Stimulated activated CD8-positive, alpha-beta memory T cell treated with anti-CD3 and anti-CD28 coated beads, Interleukin-15, amount 100 ng/mL, for 24 hours (primary cell): Measurements from ENCODE around the gene INPP4A.

Source experiments
- DNase-seq: peaks from one replicate; pipeline ENCODE4 v3.0.0-alpha.2; 2020; ENCODE audit warnings: low read depth

The INPP4A gene

GRCh38 chr2:98514879-98515249 is 70.2 kb downstream of the INPP4A start:
- no peak for DNase-seq

GRCh38 chr2:98515250-98515991 is 70.8 kb downstream of the INPP4A start:
- DNase-seq: no peak

- DNase-seq: no peak
Observed at GRCh38 chr2:98516571-98516970, 71.9 kb downstream of the INPP4A start.

- DNase-seq: no peak
Observed at GRCh38 chr2:98517636-98518035, 73.0 kb downstream of the INPP4A start.

GRCh38 chr2:98518101-98518500 is 73.4 kb downstream of the INPP4A start:
- DNase-seq: no peak

GRCh38 chr2:98519156-98519555 is 74.5 kb downstream of the INPP4A start:
- no peak for DNase-seq

- no peak for DNase-seq
Observed at GRCh38 chr2:98519851-98520250, 75.2 kb downstream of the INPP4A start.

- no peak for DNase-seq
Observed at GRCh38 chr2:98520806-98521205, 76.1 kb downstream of the INPP4A start.

- no peak for DNase-seq
Observed at GRCh38 chr2:98521266-98521665, 76.6 kb downstream of the INPP4A start.

- DNase-seq: no peak
Observed at GRCh38 chr2:98522854-98523253, 78.2 kb downstream of the INPP4A start.

- no peak for DNase-seq
Observed at GRCh38 chr2:98524168-98524567, 79.5 kb downstream of the INPP4A start.

GRCh38 chr2:98528349-98528748 is 83.7 kb downstream of the INPP4A start:
- DNase-seq: no peak

GRCh38 chr2:98530114-98530513 is 85.5 kb downstream of the INPP4A start:
- DNase-seq: no peak

GRCh38 chr2:98532756-98533155 is 88.1 kb downstream of the INPP4A start:
- no peak for DNase-seq

- DNase-seq: no peak
Observed at GRCh38 chr2:98533547-98533946, 88.9 kb downstream of the INPP4A start.

- DNase-seq: no peak
Observed at GRCh38 chr2:98534761-98535160, 90.1 kb downstream of the INPP4A start.

GRCh38 chr2:98535971-98536677 is 91.5 kb downstream of the INPP4A start:
- DNase-seq: no peak

- DNase-seq: no peak
Observed at GRCh38 chr2:98537390-98538126, 92.9 kb downstream of the INPP4A start.

GRCh38 chr2:98538280-98539041 is 93.8 kb downstream of the INPP4A start:
- no peak for DNase-seq

- no peak for DNase-seq
Observed at GRCh38 chr2:98539056-98539735, 94.5 kb downstream of the INPP4A start.

- DNase-seq: no peak
Observed at GRCh38 chr2:98540536-98540935, 95.9 kb downstream of the INPP4A start.

GRCh38 chr2:98541489-98541888 is 96.8 kb downstream of the INPP4A start:
- no peak for DNase-seq
